ENCODE measurements around the gene CPLANE2. TPM values are rescaled to one million over a fixed set of nuclear protein-coding genes. Genes with fewer than 3 reads are reported as not detected.

CPLANE2 gene
- total RNA-seq, 1 experiment from 2014 or later: 5.0 TPM

DNA sequence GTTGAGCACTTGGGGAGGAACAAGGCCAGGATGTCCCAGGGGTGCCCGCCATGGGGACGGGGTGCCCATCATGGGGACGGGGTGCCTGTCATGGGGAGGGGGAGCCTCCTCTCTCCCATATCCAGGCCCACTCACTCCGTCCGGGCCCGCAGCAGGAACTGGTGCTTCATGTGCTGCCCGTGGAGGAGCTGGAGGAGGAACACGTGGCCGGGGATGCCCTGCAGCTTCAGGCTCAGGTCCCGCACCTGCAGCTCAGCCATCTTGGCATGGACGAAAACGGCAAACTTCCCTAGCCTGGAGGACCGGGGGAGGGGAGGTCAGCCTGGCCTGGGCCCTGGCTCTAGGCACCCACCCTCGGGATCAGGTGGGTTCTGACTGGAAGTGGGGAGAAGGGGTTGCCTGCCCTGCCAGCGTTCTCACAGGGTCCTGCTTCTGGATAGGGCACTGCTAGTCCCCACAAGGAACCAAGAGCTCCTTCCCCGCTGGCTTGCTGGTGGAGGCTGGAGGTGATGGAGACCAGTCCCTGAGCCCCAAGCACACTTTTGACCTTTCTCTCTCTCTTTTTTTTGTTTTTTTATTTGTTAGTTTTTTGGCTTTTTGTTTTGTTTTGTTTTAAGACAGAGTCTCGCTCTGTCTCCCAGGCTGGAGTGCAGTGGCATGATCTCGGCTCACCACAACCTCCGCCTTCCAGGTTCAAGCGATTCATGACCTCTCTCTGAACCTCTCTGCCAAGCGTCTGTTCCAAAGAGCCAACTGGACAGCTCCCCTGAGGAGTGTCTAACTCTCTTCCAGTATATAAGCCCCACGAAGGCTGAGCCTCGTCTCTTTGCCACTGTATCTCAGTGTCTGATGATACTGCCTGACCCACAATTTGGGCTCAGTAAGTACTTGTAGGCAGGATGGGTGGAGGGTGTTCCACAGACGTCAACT, 34.4 kb downstream of the CPLANE2 start (continued):
- TF ChIP-seq, protein P1, sequence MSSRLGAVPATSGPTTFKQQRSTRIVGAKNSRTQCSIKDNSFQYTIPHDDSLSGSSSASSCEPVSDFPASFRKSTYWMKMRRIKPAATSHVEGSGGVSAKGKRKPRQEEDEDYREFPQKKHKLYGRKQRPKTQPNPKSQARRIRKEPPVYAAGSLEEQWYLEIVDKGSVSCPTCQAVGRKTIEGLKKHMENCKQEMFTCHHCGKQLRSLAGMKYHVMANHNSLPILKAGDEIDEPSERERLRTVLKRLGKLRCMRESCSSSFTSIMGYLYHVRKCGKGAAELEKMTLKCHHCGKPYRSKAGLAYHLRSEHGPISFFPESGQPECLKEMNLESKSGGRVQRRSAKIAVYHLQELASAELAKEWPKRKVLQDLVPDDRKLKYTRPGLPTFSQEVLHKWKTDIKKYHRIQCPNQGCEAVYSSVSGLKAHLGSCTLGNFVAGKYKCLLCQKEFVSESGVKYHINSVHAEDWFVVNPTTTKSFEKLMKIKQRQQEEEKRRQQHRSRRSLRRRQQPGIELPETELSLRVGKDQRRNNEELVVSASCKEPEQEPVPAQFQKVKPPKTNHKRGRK (CRISPR knock-in tag; IDR thresholded peaks at IDR 0.05; ENCODE audit: borderline replicate concordance): no peak
- TF ChIP-seq, protein P2, sequence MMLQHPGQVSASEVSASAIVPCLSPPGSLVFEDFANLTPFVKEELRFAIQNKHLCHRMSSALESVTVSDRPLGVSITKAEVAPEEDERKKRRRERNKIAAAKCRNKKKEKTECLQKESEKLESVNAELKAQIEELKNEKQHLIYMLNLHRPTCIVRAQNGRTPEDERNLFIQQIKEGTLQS (CRISPR knock-in tag; conservative IDR thresholded peaks at IDR 0.05): no peak
- TF ChIP-seq, protein P3, sequence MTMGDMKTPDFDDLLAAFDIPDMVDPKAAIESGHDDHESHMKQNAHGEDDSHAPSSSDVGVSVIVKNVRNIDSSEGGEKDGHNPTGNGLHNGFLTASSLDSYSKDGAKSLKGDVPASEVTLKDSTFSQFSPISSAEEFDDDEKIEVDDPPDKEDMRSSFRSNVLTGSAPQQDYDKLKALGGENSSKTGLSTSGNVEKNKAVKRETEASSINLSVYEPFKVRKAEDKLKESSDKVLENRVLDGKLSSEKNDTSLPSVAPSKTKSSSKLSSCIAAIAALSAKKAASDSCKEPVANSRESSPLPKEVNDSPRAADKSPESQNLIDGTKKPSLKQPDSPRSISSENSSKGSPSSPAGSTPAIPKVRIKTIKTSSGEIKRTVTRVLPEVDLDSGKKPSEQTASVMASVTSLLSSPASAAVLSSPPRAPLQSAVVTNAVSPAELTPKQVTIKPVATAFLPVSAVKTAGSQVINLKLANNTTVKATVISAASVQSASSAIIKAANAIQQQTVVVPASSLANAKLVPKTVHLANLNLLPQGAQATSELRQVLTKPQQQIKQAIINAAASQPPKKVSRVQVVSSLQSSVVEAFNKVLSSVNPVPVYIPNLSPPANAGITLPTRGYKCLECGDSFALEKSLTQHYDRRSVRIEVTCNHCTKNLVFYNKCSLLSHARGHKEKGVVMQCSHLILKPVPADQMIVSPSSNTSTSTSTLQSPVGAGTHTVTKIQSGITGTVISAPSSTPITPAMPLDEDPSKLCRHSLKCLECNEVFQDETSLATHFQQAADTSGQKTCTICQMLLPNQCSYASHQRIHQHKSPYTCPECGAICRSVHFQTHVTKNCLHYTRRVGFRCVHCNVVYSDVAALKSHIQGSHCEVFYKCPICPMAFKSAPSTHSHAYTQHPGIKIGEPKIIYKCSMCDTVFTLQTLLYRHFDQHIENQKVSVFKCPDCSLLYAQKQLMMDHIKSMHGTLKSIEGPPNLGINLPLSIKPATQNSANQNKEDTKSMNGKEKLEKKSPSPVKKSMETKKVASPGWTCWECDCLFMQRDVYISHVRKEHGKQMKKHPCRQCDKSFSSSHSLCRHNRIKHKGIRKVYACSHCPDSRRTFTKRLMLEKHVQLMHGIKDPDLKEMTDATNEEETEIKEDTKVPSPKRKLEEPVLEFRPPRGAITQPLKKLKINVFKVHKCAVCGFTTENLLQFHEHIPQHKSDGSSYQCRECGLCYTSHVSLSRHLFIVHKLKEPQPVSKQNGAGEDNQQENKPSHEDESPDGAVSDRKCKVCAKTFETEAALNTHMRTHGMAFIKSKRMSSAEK (CRISPR knock-in tag; IDR thresholded peaks at IDR 0.05; ENCODE audit: borderline replicate concordance): no peak
- TF ChIP-seq ZNF219 (CRISPR knock-in tag; IDR thresholded peaks at IDR 0.05; ENCODE audit: borderline replicate concordance): no peak

DNA sequence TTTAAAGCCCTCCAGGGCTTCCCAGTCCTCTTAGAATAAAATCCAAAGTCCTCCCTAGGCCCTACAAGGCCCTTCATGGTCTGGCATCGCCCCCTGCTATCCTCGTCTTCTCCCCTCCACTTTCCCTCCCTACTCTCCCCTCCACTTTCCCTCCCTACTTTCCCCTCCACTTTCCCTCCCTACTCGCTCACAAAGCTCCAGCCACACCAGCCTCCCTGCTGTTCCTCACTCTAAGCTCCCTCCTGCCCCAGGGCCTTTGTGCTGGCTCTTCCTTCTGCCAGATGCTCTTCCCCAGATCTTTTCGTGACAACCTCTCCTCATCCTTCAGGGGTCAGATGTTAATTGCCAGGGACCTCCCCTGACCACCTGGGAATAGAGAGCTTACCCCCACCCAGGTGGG, 37.3 kb downstream of the CPLANE2 start:
- Mint-ChIP-seq H3K36me3 (peaks cover 27% of the 10 kb centered on the region), H3K27me3 (ENCODE audit: low read depth) (no peaks in the 10 kb centered on the region), H3K4me3 (no peak overlapping the region), H3K27ac (no peak overlapping the region), H3K9me3 (no peaks in the 10 kb centered on the region), H3K4me1 (no peaks in the 10 kb centered on the region)
- DNase-seq (ENCODE audit: low spot score) (no peak), ATAC-seq (no peak)
- POLR2A ChIA-PET: interaction anchor here (0.6 kb wide), 1 partner anchor 9 kb away, joined by 3 read pairs; no protein-coding TSS in a partner anchor
- CTCF ChIA-PET: interaction anchor here (1.1 to 1.5 kb wide), 3 partner anchors 45 to 121 kb away, joined by 3 to 6 read pairs (median 5); no protein-coding TSS in a partner anchor
- TF ChIP-seq TCF7 (CRISPR knock-in tag; IDR thresholded peaks at IDR 0.05; ENCODE audit: low read depth) (no peak), ZNF219 (CRISPR knock-in tag; IDR thresholded peaks at IDR 0.05; ENCODE audit: borderline replicate concordance) (no peak), HMGA2 (CRISPR knock-in tag; IDR thresholded peaks at IDR 0.05) (no peak), ATF1 (CRISPR knock-in tag; IDR thresholded peaks at IDR 0.05) (no peak), ZNF121 (CRISPR knock-in tag; IDR thresholded peaks at IDR 0.05) (no peak), MLX (CRISPR knock-in tag; IDR thresholded peaks at IDR 0.05) (no peak), NFATC4 (CRISPR knock-in tag; IDR thresholded peaks at IDR 0.05) (no peak), ZNF138 (CRISPR knock-in tag; conservative IDR thresholded peaks at IDR 0.05) (no peak), GTF2I (CRISPR knock-in tag; conservative IDR thresholded peaks at IDR 0.05) (no peak), NFYB (CRISPR knock-in tag; conservative IDR thresholded peaks at IDR 0.05; ENCODE audit: low read depth) (no peak), GRHL2 (CRISPR knock-in tag; IDR thresholded peaks at IDR 0.05; ENCODE audit: insufficient replicate concordance, severe bottlenecking) (no peak), CREM (CRISPR knock-in tag; IDR thresholded peaks at IDR 0.05) (no peak), ATF6 (CRISPR knock-in tag; IDR thresholded peaks at IDR 0.05) (no peak)
- TF ChIP-seq, protein P4, sequence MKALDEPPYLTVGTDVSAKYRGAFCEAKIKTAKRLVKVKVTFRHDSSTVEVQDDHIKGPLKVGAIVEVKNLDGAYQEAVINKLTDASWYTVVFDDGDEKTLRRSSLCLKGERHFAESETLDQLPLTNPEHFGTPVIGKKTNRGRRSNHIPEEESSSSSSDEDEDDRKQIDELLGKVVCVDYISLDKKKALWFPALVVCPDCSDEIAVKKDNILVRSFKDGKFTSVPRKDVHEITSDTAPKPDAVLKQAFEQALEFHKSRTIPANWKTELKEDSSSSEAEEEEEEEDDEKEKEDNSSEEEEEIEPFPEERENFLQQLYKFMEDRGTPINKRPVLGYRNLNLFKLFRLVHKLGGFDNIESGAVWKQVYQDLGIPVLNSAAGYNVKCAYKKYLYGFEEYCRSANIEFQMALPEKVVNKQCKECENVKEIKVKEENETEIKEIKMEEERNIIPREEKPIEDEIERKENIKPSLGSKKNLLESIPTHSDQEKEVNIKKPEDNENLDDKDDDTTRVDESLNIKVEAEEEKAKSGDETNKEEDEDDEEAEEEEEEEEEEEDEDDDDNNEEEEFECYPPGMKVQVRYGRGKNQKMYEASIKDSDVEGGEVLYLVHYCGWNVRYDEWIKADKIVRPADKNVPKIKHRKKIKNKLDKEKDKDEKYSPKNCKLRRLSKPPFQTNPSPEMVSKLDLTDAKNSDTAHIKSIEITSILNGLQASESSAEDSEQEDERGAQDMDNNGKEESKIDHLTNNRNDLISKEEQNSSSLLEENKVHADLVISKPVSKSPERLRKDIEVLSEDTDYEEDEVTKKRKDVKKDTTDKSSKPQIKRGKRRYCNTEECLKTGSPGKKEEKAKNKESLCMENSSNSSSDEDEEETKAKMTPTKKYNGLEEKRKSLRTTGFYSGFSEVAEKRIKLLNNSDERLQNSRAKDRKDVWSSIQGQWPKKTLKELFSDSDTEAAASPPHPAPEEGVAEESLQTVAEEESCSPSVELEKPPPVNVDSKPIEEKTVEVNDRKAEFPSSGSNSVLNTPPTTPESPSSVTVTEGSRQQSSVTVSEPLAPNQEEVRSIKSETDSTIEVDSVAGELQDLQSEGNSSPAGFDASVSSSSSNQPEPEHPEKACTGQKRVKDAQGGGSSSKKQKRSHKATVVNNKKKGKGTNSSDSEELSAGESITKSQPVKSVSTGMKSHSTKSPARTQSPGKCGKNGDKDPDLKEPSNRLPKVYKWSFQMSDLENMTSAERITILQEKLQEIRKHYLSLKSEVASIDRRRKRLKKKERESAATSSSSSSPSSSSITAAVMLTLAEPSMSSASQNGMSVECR (CRISPR knock-in tag; IDR thresholded peaks at IDR 0.05; ENCODE audit: borderline replicate concordance): no peak
- TF ChIP-seq, protein P5, sequence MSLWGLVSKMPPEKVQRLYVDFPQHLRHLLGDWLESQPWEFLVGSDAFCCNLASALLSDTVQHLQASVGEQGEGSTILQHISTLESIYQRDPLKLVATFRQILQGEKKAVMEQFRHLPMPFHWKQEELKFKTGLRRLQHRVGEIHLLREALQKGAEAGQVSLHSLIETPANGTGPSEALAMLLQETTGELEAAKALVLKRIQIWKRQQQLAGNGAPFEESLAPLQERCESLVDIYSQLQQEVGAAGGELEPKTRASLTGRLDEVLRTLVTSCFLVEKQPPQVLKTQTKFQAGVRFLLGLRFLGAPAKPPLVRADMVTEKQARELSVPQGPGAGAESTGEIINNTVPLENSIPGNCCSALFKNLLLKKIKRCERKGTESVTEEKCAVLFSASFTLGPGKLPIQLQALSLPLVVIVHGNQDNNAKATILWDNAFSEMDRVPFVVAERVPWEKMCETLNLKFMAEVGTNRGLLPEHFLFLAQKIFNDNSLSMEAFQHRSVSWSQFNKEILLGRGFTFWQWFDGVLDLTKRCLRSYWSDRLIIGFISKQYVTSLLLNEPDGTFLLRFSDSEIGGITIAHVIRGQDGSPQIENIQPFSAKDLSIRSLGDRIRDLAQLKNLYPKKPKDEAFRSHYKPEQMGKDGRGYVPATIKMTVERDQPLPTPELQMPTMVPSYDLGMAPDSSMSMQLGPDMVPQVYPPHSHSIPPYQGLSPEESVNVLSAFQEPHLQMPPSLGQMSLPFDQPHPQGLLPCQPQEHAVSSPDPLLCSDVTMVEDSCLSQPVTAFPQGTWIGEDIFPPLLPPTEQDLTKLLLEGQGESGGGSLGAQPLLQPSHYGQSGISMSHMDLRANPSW (CRISPR knock-in tag; conservative IDR thresholded peaks at IDR 0.05; ENCODE audit: low read depth): no peak

Measured in WTC11 (cell line).